Vagina (tissue), 2 donors: ENCODE results near the gene KCP. TPM values are rescaled to one million over a fixed set of nuclear protein-coding genes. Genes with fewer than 3 reads are reported as not detected.

Experiments used
- DNase-seq, 2 donors: peaks; one replicate each; pipeline ENCODE4 v3.0.0-alpha.2; 2017; ENCODE audit errors: extremely low spot score in 2 of 2
- H3K27ac ChIP-seq: fragments of 200-600 bp; sonication (generic); one replicate; pipeline ENCODE4 v1.5.1; 2019
- H3K27me3 ChIP-seq: fragments of 200-600 bp; sonication (generic); one replicate; pipeline ENCODE4 v1.5.1; 2019
- H3K36me3 ChIP-seq, 2 donors: fragments of 200-600 bp; sonication (generic); one replicate each; pipeline ENCODE4 v1.5.1; 2017 to 2019
- H3K4me1 ChIP-seq: fragments of 200-600 bp; sonication (generic); one replicate; pipeline ENCODE4 v1.5.1; 2019
- H3K4me3 ChIP-seq, 2 donors: fragments of 200-600 bp; sonication (generic); 1 replicate in 1 of 2; 2 replicates in 1 of 2; pipeline ENCODE4 v1.5.1; 2016 to 2019
- H3K9me3 ChIP-seq: fragments of 200-600 bp; sonication (generic); one replicate; pipeline ENCODE4 v1.5.1; 2019
- POLR2A ChIP-seq, 2 donors: fragments of 450-650 bp; IDR thresholded peaks; one replicate each; pipeline ENCODE4 v1.6.1; 2017; ENCODE audit warnings: antibody characterized with exemption in 2 of 2, mild to moderate bottlenecking in 2 of 2, moderate library complexity in 2 of 2
- POLR2AphosphoS5 ChIP-seq, 2 donors: sonication (generic); formaldehyde crosslinking; IDR thresholded peaks; one replicate each; pipeline ENCODE4 v1.9.0; 2017; ENCODE audit warnings: antibody characterized with exemption in 2 of 2, mild to moderate bottlenecking in 2 of 2, low read depth in 1 of 2; ENCODE audit not compliant: insufficient read depth in 1 of 2
- intact Hi-C: fragments of 100-400 bp; cut with DNase I; formaldehyde crosslinking; loops from one replicate; pipeline ENCODE4 v1.15.1; 2023
- total RNA-seq: library from RNA; depleted of rRNA; stranded (reverse); fragments of >200 nt; gene quantifications from one replicate; pipeline ENCODE4 v1.2.3, GENCODE V29; 2016
- TF ChIP-seq, protein P1 (sequence below), 3 experiments: fragments of 450-650 bp in 2 of 3; fragments of 200-600 bp in 1 of 3; sonication (generic) in 1 of 3; IDR thresholded peaks; one replicate each; pipeline ENCODE4 v1.5.1; 2017 to 2019; ENCODE audit warnings: antibody characterized with exemption in 3 of 3, mild to moderate bottlenecking in 2 of 3, moderate library complexity in 2 of 3

Gene KCP
- total RNA-seq, 1 donor from 2014 or later: 1.2 TPM

DNA sequence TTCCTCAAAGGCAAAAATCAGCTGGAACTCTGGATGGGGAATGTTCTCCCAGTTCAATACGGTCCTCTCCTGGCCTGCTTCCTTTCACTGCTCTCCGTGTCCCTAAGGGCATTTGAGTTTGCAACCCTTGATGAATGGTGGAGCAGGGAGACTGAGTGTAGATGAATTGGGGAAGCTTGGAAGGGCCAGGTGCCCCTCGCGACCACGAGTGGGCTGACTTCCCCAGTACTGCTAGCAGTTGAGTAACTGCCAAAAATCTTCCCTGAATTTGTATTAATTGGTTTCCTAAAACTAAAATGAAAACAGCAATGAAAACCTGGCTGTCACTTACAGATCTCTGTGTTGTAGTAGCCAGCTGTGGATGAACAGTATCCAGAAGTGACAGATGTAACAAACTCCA is 40.8 kb upstream of the KCP start:
- no peaks in the 10 kb centered on the region for H3K27me3 ChIP-seq
- no peak for DNase-seq
- TF ChIP-seq POLR2AphosphoS5 (IDR thresholded peaks at IDR 0.05; ENCODE audit: insufficient read depth in 1 of 2, low read depth in 1 of 2) (no peak), POLR2A (IDR thresholded peaks at IDR 0.05) (no peak)
- TF ChIP-seq, protein P1, sequence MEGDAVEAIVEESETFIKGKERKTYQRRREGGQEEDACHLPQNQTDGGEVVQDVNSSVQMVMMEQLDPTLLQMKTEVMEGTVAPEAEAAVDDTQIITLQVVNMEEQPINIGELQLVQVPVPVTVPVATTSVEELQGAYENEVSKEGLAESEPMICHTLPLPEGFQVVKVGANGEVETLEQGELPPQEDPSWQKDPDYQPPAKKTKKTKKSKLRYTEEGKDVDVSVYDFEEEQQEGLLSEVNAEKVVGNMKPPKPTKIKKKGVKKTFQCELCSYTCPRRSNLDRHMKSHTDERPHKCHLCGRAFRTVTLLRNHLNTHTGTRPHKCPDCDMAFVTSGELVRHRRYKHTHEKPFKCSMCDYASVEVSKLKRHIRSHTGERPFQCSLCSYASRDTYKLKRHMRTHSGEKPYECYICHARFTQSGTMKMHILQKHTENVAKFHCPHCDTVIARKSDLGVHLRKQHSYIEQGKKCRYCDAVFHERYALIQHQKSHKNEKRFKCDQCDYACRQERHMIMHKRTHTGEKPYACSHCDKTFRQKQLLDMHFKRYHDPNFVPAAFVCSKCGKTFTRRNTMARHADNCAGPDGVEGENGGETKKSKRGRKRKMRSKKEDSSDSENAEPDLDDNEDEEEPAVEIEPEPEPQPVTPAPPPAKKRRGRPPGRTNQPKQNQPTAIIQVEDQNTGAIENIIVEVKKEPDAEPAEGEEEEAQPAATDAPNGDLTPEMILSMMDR (IDR thresholded peaks at IDR 0.05): no peak
- no peaks in the 10 kb centered on the region for H3K4me1 ChIP-seq
- intact Hi-C loops: no loop called here
- no peak overlapping the region for H3K27ac ChIP-seq
- H3K4me3 ChIP-seq: no peak overlapping the region
- no peaks in the 10 kb centered on the region for H3K9me3 ChIP-seq
- peaks cover 0 to 36% of the 10 kb centered on the region in 2 donors for H3K36me3 ChIP-seq

DNA sequence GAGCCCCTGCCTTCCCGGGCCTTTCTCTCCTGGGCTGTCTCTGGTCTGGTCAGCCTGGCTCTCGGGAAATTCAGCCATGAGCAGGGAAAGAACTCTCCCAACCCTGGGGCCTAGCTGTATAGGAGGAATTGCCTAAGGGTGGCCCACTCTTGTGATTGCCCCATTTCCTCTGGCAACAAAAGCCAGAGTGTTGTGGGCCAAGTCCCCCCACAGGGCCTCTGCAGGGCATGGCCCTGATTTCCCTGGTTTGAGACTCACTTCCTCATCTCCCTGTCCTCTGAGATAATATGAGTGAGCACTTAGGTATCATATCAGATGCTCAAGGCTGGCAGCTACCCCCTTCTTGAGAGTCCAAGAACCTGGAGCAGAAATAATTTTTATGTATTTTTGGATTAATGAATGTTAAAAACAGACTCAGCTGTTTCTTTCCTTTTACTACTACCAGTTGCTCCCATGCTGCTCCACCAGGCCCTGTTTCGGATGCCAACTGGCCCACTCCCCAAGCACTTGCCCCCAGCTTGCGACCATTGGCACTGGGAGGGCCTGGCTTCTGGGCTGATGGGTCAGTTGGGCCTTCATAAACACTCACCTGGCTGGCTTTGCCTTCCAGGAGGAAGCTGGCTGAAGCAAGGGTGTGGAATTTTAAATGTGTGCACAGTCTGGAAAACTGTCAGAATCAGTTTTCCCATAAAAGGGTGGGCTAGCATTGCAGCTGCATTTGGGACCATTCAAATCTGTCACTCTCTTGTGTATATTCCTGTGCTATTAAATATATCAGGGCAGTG is 38.7 kb upstream of the KCP start:
- DNase-seq: peak in 1 of 2 donors; percentile 72
- H3K36me3 ChIP-seq: peaks cover 0 to 18% of the 10 kb centered on the region in 2 donors
- no peak overlapping the region for H3K27ac ChIP-seq
- intact Hi-C loops: no loop called here
- no peaks in the 10 kb centered on the region for H3K4me1 ChIP-seq
- H3K9me3 ChIP-seq: no peaks in the 10 kb centered on the region
- no peak overlapping the region for H3K4me3 ChIP-seq
- no peak for TF ChIP-seq POLR2AphosphoS5 (IDR thresholded peaks at IDR 0.05; ENCODE audit: insufficient read depth in 1 of 2, low read depth in 1 of 2)
- no peak for TF ChIP-seq POLR2A (IDR thresholded peaks at IDR 0.05)
- TF ChIP-seq, protein P1 (IDR thresholded peaks at IDR 0.05): no peak
- H3K27me3 ChIP-seq: no peaks in the 10 kb centered on the region

GRCh38 chr7:128948312-128948973 is 37.9 kb upstream of the KCP start:
- DNase-seq: no peak
- Histone ChIP-seq H3K9me3 (no peaks in the 10 kb centered on the region), H3K4me3 (no peak overlapping the region), H3K27me3 (no peaks in the 10 kb centered on the region), H3K27ac (no peak overlapping the region), H3K36me3 (peaks cover 0 to 11% of the 10 kb centered on the region in 2 donors), H3K4me1 (no peaks in the 10 kb centered on the region)
- intact Hi-C loops: no loop called here
- TF ChIP-seq POLR2AphosphoS5 (IDR thresholded peaks at IDR 0.05; ENCODE audit: insufficient read depth in 1 of 2, low read depth in 1 of 2) (no peak), POLR2A (IDR thresholded peaks at IDR 0.05) (no peak)
- TF ChIP-seq, protein P1 (IDR thresholded peaks at IDR 0.05): no peak

- Histone ChIP-seq H3K27ac (no peak overlapping the region), H3K9me3 (no peaks in the 10 kb centered on the region), H3K4me3 (no peak overlapping the region), H3K27me3 (no peaks in the 10 kb centered on the region), H3K4me1 (no peaks in the 10 kb centered on the region), H3K36me3 (peaks cover 0 to 7% of the 10 kb centered on the region in 2 donors)
- DNase-seq: no peak
- no peak for TF ChIP-seq POLR2AphosphoS5 (IDR thresholded peaks at IDR 0.05; ENCODE audit: insufficient read depth in 1 of 2, low read depth in 1 of 2)
- TF ChIP-seq, protein P1 (IDR thresholded peaks at IDR 0.05): no peak
- TF ChIP-seq POLR2A (IDR thresholded peaks at IDR 0.05): no peak
- intact Hi-C loops: no loop called here
Measured at GRCh38 chr7:128947854-128948253, 37.3 kb upstream of the KCP start.
